GM19043 (cell line): Measurements from ENCODE around the gene SPRY1.

Experiments
- ATAC-seq: cut with Tn5 transposase; IDR thresholded peaks from one replicate; pipeline ENCODE4 v1.9.1; 2021; ENCODE audit warnings: low read depth; ENCODE audit not compliant: unreplicated experiment

The SPRY1 gene

DNA sequence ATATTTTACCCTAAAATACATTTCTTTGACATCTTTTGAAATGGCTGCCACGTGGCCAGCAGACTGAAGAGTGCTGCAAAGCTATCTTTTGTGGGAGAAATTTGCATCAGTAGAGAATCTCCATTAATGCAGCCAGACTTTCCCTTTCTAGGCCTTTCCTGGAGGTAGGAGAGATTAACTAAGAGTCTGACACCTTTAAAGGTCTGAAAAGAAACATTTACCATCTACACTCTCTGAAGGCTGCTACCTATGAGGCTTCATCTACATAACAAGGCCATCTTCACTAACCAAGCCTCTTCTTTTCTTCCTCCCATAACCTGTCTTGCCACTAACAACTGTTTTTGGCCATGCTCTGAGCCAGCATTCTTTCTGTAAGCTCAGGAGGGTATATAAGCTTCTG lies 17.8 kb upstream of the SPRY1 start:
- ATAC-seq, result no peak

DNA sequence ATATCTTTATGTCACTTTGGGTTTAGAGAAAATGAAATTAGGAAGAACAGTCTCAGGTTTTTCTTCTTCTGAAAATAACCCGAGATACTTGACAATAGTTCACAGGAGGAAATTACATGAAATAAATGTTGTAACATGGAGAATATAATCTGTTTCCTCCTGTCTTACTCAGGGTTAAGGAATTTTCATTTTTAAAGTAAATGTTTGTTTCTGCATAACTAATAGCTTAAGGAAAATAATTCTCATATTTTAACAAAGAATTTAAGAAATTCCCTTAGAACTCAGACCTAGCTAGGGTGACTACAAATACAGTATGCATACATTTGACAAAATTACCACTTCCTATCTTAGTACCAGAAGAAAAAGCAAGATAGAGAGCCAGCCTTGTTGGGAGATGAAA lies 17.2 kb upstream of the SPRY1 start:
- no peak for ATAC-seq

DNA sequence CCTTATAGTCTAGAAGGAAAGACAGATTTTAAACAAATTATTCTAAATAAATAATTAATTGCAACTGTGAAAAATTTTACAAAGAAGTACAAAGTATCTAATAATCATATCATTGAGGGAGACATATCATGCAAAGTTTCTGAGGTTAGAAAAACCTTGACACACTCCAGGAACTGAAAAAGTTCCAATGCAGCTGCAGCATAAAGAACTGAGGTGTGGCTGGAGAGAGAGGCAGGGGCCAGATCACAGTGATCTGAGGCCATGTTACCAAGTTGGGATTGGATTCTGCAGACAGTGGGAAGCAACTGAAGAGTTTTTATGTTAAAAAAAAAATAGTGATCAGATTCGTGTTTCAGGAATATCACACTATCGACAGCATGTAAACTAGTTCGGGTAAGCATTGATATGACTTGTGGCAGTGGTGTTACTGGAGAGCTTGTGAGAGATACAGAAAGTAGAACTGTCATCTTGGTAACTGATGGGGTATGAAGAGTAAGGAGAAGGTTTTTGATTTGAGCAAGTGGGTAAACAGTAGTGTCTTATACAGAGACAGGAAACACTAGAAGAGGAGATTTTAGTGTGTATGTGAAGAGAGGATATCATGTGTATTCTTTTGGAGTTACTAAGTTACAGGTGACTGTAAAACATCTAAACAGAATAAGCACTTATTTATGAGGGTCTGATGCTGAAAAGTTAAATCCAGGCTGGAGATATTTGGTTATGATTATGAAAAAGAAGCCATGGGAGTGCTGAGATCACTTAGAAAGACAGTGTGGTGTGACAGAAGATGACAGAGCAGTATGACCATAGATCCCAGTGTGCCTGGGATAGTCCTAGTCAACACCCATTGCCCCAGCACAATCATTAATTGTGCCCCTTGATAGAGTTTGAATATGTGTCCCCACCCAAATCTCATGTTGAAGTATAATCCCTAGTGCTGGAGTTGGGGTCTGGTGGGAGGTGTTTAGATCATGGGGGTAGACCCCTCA lies 15.6 kb upstream of the SPRY1 start:
- peak; percentile 59 for ATAC-seq

DNA sequence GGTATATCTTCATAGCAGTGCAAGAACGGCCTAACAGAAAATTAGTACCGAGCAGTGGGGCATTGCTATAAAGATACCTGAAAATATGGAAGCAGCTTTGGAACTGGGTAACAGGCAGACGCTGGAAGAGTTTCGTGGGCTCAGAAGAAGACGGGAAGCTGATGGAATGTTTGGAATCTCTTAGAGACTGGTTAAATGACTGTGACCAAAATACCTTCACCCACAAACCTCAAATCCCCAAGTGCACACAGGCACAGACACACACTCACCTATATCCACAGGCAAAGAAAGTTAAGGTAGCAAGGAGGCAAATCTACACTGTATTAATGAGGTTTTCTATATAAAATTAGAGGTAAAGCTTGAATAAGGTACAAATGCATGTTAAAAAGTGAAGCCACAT lies 14.6 kb upstream of the SPRY1 start:
- no peak for ATAC-seq

DNA sequence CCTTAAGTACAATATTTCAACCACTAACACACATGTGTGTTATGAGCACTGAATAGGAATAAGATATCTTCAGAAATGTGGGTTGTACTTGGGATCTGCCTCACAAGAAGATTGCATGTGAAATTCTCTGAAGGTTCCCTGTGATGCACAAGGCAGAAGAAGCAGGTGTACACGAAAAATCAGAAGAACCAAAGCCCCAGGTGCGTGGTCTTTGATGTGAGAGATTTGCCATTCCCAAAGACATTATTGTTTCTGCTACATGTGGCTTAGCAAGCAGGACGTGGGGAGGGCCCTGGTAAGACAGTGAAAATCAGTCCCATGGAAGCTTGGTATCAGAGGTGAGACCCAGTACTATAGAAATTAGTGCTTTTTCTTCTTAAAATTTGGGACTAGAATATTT lies 13.0 kb upstream of the SPRY1 start:
- no peak for ATAC-seq

DNA sequence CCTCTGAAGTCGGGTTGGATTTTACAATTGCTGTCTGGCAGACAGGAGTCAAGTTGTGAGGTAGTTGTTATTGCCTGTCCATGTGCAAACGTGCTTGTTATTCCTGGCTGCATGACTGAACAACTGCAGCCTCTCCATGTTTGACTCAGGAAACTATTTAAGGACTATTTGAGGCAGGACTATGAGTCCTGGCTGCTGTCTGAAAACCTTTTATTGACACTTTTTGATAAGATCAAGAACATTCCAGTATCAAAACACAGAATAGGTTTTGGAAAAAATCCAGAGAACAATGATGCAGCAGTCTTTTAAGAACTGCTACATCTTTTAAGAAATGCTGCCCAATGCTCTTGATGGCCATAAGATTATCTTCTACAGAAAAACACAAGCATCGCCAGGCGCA lies 10.0 kb upstream of the SPRY1 start:
- no peak for ATAC-seq

DNA sequence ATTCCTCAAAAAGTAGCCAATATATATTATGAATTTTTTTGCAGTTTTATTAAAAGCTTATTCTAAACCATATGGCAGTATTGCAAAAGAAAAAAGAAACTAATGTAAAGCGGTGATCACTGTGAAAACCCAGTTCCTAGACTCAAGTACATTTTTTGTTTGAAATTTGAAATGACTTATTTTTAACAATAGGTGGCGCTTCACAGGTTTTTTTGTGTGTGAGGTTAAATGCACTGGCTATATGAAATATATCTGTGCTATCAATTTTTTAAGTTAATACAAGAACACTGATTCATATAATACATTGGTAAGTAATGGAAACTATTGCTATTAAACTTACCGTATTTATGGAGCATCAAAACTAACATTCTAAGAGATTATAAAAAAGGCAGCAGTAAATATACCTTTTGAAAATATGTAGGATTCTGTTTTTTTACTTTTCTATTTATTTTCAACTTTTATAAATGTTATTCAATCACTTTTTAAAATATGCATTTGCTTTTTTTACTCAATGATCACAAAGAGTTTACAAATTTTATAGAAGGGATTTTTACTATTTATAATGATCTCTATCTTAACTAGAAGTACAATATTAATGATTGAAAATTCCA lies 5.6 kb upstream of the SPRY1 start:
- ATAC-seq, result no peak

DNA sequence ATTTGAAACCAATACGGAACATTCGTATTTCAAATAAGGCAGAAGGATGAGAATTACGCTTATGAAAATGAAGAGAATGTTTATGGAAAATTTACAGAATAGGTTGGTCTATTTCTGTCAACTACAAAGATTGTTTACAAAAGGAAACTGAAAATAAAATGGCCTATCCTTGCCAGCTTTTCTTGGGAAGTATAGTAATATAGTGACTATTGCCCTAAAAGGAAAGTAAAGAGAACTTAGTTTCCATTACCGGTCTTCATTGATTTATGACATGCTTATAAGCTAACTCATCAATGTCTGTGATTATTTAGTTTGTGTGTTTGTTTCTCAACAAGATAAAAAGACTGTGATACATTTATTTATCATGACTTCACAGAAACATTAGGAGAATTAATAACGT lies 2.9 kb upstream of the SPRY1 start:
- no peak for ATAC-seq

DNA sequence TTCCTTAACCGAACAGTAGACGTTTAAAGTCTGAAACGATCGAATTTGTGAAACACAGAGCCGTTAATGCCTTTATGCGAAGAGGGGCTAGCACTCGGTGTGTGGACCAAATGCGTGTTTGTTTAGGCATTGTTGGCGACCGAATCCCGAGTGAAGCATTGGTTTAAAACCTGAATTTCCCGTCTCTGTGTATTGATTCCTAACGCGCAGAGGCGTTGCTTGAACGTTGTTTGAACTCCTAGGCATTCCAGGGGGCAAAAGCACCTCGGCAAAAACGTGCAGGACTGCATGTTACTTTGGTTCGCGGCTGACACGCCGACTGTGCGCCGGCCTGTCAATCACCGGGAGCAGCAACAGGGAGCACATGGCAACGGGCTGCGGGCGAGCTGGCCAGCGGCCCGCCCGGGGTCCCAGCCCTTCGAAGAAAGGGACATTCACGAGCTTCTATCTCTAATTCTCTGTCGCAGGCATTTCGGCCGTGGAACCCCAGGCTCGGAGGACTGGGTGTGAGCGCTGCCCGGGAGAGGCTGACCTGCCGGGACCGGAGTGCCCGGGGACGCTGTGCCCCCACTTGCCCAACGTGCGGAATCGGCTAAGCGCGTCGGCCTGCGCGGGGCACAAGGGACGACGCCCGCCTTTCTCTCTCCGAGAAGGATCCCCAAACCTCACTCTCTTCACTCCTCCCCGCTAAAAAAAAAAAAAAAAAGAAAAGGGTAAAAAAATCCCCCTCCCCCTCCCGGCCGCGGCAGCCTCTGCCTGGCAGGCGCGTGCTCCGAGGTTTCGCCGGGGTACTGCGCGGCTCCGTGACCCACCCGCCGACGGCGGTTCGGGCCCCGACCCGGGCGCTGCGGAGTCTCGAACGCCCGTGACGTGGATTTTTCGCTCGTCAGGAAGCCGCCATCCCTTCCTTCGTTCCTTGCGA lies 810 bp downstream of the SPRY1 start:
- ATAC-seq, result peak; percentile 8

DNA sequence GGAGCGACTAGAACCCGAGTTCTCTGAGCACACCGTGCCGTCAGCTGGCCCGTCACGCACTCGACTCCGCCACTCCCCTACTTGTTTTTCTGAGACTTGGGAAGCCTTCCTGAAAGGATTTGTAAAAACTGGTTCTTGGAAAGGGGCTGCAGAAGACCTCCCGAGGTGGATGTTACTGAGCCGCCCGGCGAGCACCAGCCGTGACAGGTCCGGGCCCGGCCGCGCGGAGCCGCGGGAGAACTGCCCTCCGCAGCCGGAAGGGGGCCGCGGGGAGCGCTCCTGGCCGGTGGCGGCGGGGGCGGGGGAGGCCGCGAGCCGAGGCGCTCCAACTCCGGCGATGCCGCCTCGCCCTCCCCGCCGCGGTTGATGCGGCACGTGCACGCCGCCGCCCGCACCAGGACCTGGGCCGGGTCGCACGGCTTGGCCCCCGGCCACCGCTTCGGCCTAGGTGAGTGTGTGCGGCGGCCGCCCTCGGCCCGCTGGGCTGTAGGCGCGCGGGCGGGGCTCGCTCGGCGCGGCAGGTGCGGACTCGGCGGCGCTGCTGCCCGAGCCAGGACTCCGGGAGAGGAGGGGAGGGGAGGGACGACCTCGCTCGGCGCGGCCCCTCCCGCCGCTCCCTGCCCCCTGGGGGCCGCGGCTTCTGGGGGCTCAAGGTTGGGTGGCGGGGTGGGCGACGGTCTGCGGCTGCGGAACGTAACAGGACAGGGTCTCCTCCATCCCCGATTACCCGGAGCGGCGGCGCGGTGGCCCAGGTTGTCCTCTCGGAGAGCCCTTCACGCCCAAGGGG lies 1.7 kb downstream of the SPRY1 start:
- peak; percentile 54 for ATAC-seq

DNA sequence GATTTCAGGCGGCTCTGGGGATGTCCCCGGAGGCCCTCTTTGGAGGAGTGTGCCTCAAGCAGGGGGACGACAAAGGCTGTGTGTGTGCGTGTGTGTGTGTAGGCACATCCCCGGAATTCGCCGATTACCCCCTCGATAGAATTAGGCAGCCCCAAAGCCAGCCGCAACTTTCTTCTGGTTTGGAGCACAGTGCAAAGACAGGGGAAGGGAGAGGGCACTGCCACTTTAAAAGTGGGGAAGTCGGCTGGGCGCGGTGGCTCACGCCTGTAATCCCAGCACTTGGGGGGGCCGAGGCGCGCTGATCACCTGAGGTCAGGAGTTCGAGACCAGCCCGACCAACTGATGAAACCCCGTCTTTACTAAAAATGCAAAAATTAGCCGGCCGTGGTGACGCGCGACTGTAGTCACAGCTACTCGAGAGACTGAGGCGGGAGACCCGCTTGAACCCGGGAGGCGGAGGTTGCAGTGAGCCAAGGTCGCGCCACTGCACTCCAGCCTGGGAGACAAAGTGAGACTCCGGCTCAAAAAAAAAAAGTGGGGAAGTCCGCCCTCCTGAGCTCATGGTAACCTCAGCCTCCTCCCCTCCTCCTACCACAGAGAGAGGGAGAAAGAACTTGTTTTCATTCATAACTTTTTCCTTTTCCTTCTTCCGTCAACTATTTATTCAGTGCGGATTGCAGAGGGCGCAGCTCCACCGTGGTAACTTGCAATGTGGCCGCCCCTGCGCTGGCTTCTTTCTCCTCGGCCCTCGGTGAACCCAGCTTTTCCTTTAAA lies 2.4 kb downstream of the SPRY1 start:
- peak; percentile 24 for ATAC-seq

DNA sequence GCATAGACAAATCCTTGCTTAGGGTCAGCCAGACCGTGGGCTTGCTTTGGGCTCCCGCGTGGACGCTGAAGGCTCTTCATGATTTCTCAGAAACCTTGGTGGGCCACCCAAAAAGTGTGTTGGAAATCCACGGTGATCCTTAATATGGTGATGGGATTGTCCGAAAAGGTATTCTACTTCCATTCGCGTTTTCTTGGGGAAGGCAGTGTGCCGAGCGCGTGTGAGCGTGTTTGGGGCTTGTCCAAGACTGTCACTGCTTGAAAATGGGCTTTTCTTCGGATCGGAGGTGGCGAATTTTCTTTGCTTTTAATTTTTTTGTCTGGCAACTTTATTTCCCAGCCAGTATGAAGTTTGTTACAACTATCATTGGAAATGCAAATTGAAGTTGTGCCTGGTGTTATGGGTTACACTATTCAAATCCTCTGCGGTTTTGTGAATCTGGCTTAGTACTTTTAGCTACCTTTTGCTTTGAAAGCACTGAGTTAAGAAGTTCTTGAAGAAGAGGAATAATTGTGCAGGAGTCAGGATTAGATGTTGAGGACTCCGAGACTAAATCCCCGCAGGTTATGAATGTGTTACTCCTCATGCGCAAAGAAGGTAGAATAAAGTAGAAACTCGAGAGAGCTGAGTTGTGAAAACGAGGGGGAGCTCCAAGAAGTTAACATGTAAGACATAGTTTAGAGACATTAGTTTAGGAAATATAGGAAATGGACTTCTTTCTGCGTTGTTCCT lies 3.2 kb downstream of the SPRY1 start:
- ATAC-seq, result no peak

DNA sequence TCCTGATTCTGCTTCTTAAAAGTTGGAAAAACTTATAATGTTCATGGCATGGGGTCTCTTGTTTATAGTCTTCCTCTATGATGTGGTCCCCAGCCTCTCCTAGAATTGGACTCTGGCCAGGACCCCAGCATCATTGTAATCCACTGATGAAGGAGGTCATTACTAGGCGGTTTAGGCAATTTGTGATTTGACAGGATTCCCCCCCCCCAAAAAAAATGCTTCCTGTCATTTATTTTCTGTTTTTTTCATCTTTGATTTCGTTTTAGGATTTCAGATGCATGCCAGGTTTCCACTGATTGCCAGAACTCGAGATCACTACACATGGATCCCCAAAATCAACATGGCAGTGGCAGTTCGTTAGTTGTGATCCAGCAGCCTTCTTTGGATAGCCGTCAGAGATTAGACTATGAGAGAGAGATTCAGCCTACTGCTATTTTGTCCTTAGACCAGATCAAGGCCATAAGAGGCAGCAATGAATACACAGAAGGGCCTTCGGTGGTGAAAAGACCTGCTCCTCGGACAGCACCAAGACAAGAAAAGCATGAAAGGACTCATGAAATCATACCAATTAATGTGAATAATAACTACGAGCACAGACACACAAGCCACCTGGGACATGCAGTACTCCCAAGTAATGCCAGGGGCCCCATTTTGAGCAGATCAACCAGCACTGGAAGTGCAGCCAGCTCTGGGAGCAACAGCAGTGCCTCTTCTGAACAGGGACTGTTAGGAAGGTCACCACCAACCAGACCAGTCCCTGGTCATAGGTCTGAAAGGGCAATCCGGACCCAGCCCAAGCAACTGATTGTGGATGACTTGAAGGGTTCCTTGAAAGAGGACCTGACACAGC lies 4.9 kb downstream of the SPRY1 start:
- no peak for ATAC-seq

DNA sequence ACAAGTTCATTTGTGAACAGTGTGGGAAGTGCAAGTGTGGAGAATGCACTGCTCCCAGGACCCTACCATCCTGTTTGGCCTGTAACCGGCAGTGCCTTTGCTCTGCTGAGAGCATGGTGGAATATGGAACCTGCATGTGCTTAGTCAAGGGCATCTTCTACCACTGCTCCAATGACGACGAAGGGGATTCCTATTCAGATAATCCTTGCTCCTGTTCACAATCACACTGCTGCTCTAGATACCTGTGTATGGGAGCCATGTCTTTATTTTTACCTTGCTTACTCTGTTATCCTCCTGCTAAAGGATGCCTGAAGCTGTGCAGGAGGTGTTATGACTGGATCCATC lies 5.5 kb downstream of the SPRY1 start:
- ATAC-seq, result no peak

DNA sequence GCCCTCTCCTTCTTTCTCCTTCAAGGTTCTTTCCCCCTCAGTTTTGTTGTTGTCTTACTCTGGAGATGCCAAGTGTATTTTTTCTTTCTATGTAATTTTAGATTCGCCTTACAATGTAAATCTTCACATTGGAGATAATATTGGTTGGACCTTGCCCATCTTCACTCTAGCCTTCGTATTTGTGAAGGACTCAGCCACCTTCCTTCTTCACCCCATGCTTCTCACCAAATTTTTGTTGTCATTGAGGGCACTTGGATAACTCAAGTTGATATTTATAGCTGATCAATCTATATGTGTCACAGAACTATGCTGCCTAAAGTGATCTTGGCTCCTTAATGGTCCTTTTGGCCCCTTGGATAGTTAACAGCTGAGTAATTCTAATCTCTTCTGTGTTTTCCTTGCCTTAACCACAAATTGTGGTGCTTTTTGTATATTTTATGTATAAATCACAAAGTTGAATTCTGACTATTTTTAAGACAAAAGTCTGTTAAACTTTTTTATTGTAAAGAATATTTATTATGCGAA lies 6.5 kb downstream of the SPRY1 start:
- ATAC-seq, result no peak

DNA sequence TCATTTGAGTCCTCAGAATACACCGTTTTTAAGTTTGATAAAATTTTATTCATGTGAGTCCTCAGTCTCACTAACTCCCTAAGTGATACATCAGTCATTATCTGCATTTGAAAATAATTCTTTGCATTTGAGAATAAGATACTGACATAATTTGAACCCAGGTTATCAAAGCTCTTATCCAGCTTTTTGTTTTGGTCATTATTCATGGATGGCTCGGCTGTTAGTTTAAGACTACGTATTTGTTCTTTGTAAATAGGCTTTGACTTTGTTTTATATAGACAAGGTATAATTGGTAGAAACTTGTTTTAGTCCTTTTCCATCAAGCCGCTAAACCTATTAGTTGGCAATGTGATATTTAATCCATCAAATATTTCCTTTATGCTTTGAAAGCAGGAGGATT lies 7.9 kb downstream of the SPRY1 start:
- ATAC-seq, result no peak

DNA sequence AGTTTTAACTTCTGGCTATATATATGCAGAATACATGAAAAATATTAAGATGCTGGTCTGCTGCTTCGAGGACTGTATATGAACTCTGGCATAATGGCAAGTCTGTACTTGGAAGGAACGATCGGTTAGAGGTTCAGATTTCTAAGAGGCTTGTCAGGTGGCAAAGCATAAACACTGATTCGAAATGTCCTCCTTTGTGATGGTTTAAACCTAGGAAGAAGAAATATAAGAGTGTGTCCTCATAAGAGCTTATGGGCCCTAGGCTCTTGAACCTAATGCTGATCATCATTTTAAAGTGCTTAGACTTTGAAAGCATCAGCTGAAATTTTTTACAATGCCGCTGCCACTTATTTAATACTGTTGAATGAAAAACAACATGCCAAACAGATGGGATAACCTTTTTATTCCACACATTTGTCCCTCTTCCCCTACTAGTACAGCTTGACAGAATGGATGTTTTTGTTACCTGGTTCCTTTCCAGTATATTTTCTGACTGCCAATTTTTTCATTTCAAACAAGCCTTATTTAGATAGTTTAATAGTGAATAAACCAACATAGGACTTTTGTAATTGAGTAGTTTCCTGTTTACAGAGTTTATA lies 8.8 kb downstream of the SPRY1 start:
- no peak for ATAC-seq
